Adipose tissue (tissue), 3 donors: Measurements from ENCODE around the gene CLCN3. TPM values are rescaled to one million over a fixed set of nuclear protein-coding genes. Genes with fewer than 3 reads are reported as not detected.
"Not testable (repeated sequence)": the region's sequence is repeated elsewhere in the genome, so short reads cannot be mapped to it uniquely, and the experiment has no call there.

Experiments
- H3K27ac ChIP-seq: one replicate; pipeline ENCODE4 v1.5.1; 2013; ENCODE audit warnings: low read depth, low read length
- WGBS, 3 donors: extraction: QIAGEN DNeasy Blood & Tissue Kit; methylation state at CpG; one replicate each; pipeline ENCODE4 v1.1.7; 2013; 5-methylcytosine and 5-hydroxymethylcytosine counted together
- polyA plus RNA-seq, 3 donors: library from polyadenylated mRNA; stranded (reverse); fragments of 200-250 nt; gene quantifications; one replicate each; pipeline ENCODE4 v1.2.3, GENCODE V29; 2013
- donor health status: healthy with polysubstance abuse.
- donor health status: Bipolar disorder and iron deficiency.
- donor health status: healthy.

CLCN3 gene
- 10 to 100 TPM in 2 of 3 donors, 1 to 10 TPM in 1; 6.1 to 12.7 (median 12.7) TPM for polyA plus RNA-seq

GRCh38 chr4:169619958-169620879 lies at the start of gene CLCN3:
TSS of gene CLCN3 (plus strand) at chr4:169620578. CDS start at chr4:169635929, 15,351 bp downstream.
- H3K27ac ChIP-seq: peak within 1 kb of the TSS; percentile 17
- WGBS, 3 donors: 0% methylated on average over 67 of the region's 67 CpGs

GRCh38 chr4:169571012-169571411 lies 49.4 kb upstream of the CLCN3 start:
- 82 to 100% (median 97%) methylated on average over 1 to 2 of the region's 3 CpGs for WGBS, 3 donors
- H3K27ac ChIP-seq: not testable (repeated sequence)

- WGBS, 3 donors: 92 to 95% (median 95%) methylated on average over 4 of the region's 4 CpGs
- no peak overlapping the region for H3K27ac ChIP-seq
Observed at GRCh38 chr4:169571435-169571834, 48.9 kb upstream of the CLCN3 start.

- WGBS, 3 donors: 88 to 100% (median 96%) methylated on average over 1 of the region's 1 CpG
- H3K27ac ChIP-seq: no peak overlapping the region
Observed at GRCh38 chr4:169573889-169574288, 46.5 kb upstream of the CLCN3 start.

- no peak overlapping the region for H3K27ac ChIP-seq
- WGBS, 3 donors: 79 to 89% (median 80%) methylated on average over 2 of the region's 2 CpGs
Observed at GRCh38 chr4:169582203-169582602, 38.2 kb upstream of the CLCN3 start.

GRCh38 chr4:169582706-169583105 lies 37.7 kb upstream of the CLCN3 start:
- H3K27ac ChIP-seq: no peak overlapping the region
- WGBS, 3 donors: 92 to 100% (median 96%) methylated on average over 3 of the region's 3 CpGs

GRCh38 chr4:169583563-169583962 lies 36.8 kb upstream of the CLCN3 start:
- no peak overlapping the region for H3K27ac ChIP-seq
- WGBS, 3 donors: 48 to 52% (median 50%) methylated on average over 2 of the region's 2 CpGs

GRCh38 chr4:169593050-169593560 lies 27.3 kb upstream of the CLCN3 start:
- H3K27ac ChIP-seq: no peak overlapping the region
- 90 to 100% (median 92%) methylated on average over 1 of the region's 1 CpG for WGBS, 3 donors

GRCh38 chr4:169594560-169595195 lies 25.7 kb upstream of the CLCN3 start:
- no peak overlapping the region for H3K27ac ChIP-seq

GRCh38 chr4:169601016-169601771 lies 19.2 kb upstream of the CLCN3 start:
- H3K27ac ChIP-seq: no peak overlapping the region

- H3K27ac ChIP-seq: no peak overlapping the region
- 63 to 97% (median 91%) methylated on average over 2 of the region's 2 CpGs for WGBS, 3 donors
Observed at GRCh38 chr4:169603312-169603711, 17.1 kb upstream of the CLCN3 start.

- 35 to 84% (median 43%) methylated on average over 1 of the region's 1 CpG for WGBS, 3 donors
- no peak overlapping the region for H3K27ac ChIP-seq
Observed at GRCh38 chr4:169604131-169604900, 16.1 kb upstream of the CLCN3 start.

- WGBS, 3 donors: 83 to 90% (median 86%) methylated on average over 1 of the region's 1 CpG
- H3K27ac ChIP-seq: no peak overlapping the region
Observed at GRCh38 chr4:169604903-169605331, 15.5 kb upstream of the CLCN3 start.

GRCh38 chr4:169611157-169611556 lies 9.2 kb upstream of the CLCN3 start:
- H3K27ac ChIP-seq: no peak overlapping the region
- WGBS, 3 donors: 16 to 58% (median 49%) methylated on average over 4 of the region's 4 CpGs

GRCh38 chr4:169611991-169612870 lies 8.1 kb upstream of the CLCN3 start, which contains the start of gene NEK1:
TSS of gene NEK1 (minus strand) at chr4:169612583. CDS start at chr4:169602630, 9,953 bp downstream.
- 0 to 1% (median 1%) methylated on average over 61 of the region's 61 CpGs for WGBS, 3 donors
- peak within 1 kb of the TSS; percentile 63 for H3K27ac ChIP-seq

- 2 to 4% (median 3%) methylated on average over 9 of the region's 9 CpGs for WGBS, 3 donors
- H3K27ac ChIP-seq: no peak overlapping the region
Observed at GRCh38 chr4:169612871-169613859, 7.2 kb upstream of the CLCN3 start.
